Lower leg skin (tissue), 3 donors: ENCODE data around the gene ABHD18.

ENCODE experiments used
- POLR2A ChIP-seq, 2 donors: fragments of 450-650 bp; IDR thresholded peaks; one replicate each; pipeline ENCODE4 v1.6.1; 2016 to 2017; ENCODE audit warnings: antibody characterized with exemption in 2 of 2, mild to moderate bottlenecking in 1 of 2, moderate library complexity in 1 of 2
- TF ChIP-seq, protein P1 (sequence below), 3 donors: fragments of 450-650 bp; IDR thresholded peaks; one replicate each; pipeline ENCODE4 v1.5.1; 2016; ENCODE audit warnings: antibody characterized with exemption in 3 of 3, mild to moderate bottlenecking in 3 of 3, moderate library complexity in 2 of 3

DNA sequence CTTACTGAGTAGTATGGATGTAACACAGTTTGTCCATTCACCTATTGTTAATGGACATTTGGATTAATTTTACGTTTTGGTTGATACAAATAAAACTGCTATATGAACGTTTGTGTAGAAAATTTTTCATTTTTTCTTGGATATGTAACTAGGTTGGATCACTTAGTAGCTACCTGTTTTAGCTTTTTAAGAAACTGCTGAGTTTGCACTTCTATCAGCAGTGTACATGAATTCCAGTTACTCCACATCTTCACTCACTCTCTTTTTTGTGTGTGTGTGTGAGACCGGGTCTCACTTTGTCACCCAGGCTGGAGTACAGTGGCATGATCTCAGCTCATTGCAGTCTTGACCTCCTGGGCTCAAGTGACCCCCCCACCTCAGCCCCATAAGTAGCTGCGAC lies 111.3 kb downstream of the ABHD18 start:
- TF ChIP-seq, protein P1, sequence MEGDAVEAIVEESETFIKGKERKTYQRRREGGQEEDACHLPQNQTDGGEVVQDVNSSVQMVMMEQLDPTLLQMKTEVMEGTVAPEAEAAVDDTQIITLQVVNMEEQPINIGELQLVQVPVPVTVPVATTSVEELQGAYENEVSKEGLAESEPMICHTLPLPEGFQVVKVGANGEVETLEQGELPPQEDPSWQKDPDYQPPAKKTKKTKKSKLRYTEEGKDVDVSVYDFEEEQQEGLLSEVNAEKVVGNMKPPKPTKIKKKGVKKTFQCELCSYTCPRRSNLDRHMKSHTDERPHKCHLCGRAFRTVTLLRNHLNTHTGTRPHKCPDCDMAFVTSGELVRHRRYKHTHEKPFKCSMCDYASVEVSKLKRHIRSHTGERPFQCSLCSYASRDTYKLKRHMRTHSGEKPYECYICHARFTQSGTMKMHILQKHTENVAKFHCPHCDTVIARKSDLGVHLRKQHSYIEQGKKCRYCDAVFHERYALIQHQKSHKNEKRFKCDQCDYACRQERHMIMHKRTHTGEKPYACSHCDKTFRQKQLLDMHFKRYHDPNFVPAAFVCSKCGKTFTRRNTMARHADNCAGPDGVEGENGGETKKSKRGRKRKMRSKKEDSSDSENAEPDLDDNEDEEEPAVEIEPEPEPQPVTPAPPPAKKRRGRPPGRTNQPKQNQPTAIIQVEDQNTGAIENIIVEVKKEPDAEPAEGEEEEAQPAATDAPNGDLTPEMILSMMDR (IDR thresholded peaks at IDR 0.05): no peak
- no peak for TF ChIP-seq POLR2A (IDR thresholded peaks at IDR 0.05)
